Measurements from ENCODE around the gene ADCK2.
A peak's percentile ranks its signal among the peaks of the same experiment; 100 is the strongest.

ADCK2 gene

DNA sequence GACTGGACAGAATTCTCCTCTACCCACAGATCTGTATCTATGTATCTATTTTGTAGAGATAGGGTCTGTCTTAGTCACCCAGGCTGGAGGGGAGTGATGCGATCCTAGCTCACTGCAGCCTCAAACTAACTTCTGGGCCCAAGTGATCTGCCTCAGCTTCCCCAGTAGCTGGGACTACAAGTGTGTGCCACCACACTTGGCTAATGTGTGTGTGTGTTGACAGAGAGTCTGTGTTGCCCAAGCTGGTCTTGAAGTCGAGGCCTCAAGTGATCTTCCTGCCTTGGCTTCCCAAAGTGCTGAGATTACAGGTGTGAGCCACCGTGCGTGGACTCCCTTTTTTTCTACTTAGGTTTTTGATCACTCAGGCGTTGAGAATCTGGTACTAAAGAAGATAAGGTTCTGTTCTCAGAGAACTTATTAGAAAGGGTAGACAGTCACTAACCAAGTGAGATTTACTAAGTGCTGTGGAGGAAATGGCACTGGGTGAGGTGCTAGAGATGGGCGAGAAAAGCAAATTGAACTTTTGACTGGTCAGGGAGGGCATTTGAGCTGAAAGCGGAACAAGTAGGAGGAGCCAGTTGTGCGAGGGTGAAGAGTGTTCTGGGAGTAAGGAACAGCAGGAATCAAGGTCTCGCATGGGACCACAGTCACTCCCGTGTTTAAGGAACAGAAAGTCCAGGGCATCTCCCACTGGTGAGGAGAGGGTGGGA, 41.7 kb downstream of the ADCK2 start:
- no peak for FAIRE-seq
- TF ChIP-seq, protein P1, sequence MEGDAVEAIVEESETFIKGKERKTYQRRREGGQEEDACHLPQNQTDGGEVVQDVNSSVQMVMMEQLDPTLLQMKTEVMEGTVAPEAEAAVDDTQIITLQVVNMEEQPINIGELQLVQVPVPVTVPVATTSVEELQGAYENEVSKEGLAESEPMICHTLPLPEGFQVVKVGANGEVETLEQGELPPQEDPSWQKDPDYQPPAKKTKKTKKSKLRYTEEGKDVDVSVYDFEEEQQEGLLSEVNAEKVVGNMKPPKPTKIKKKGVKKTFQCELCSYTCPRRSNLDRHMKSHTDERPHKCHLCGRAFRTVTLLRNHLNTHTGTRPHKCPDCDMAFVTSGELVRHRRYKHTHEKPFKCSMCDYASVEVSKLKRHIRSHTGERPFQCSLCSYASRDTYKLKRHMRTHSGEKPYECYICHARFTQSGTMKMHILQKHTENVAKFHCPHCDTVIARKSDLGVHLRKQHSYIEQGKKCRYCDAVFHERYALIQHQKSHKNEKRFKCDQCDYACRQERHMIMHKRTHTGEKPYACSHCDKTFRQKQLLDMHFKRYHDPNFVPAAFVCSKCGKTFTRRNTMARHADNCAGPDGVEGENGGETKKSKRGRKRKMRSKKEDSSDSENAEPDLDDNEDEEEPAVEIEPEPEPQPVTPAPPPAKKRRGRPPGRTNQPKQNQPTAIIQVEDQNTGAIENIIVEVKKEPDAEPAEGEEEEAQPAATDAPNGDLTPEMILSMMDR (IDR thresholded peaks at IDR 0.05; ENCODE audit: insufficient read depth, missing control alignments) = no peak
- DNase-seq (ENCODE audit: insufficient read length, low spot score) = no peak

- FAIRE-seq (no peak), DNase-seq (ENCODE audit: insufficient read length, low spot score) (no peak)
- TF ChIP-seq, protein P1 (IDR thresholded peaks at IDR 0.05; ENCODE audit: insufficient read depth, missing control alignments) = no peak
Observed at GRCh38 chr7:140719721-140720120, 47.0 kb downstream of the ADCK2 start.

- TF ChIP-seq, protein P1 (IDR thresholded peaks at IDR 0.05; ENCODE audit: insufficient read depth, missing control alignments) = no peak
- no peak for FAIRE-seq
- no peak for DNase-seq (ENCODE audit: insufficient read length, low spot score)
Observed at GRCh38 chr7:140722254-140722653, 49.5 kb downstream of the ADCK2 start.

GRCh38 chr7:140723006-140723405, 50.3 kb downstream of the ADCK2 start:
- no peak for DNase-seq (ENCODE audit: insufficient read length, low spot score)
- TF ChIP-seq, protein P1 (IDR thresholded peaks at IDR 0.05; ENCODE audit: insufficient read depth, missing control alignments) = no peak
- no peak for FAIRE-seq

GRCh38 chr7:140723574-140723973, 50.8 kb downstream of the ADCK2 start:
- DNase-seq (ENCODE audit: insufficient read length, low spot score) = no peak
- TF ChIP-seq, protein P1 (IDR thresholded peaks at IDR 0.05; ENCODE audit: insufficient read depth, missing control alignments) = no peak
- FAIRE-seq = no peak

DNA sequence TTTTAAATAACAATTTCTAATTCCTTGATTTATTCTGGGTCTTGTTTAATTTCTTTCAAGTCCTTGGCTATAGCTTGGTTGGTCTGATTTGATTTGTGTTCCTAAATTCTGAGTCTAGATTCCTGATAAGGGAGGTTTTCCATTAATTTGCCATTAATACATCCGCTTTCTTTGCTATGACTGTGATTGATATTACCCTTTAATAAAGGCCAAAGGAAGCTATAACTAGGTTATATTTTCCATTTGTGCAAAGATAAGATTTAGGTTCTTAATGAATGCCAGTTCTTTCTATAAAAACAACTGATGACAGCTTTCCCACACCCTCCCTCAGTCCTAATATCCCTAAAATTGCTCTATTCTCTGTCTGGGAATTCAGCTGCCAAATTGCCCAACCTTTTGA, 52.0 kb downstream of the ADCK2 start:
- DNase-seq (ENCODE audit: insufficient read length, low spot score) (no peak), FAIRE-seq (no peak)
- TF ChIP-seq, protein P1 (IDR thresholded peaks at IDR 0.05; ENCODE audit: insufficient read depth, missing control alignments) = no peak

DNA sequence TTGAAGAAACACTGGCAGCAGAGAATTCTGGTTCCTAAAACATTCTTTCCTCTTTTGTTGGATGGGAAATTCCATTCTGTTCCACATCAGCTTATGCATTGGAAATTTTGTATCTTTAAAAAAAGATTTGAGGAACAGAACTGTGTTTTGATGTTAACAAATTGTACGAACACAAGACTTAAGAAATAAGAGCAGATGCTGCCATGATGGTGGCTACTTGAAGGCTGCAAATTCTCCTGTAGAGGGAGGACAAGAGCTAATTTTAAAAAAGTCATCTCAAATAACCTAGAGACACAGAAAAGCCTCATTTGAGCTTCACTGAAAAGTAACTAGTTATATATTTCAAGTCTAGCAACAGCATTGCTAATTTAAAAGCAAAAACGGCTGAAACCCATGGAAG, 53.5 kb downstream of the ADCK2 start:
- no peak for DNase-seq (ENCODE audit: insufficient read length, low spot score)
- FAIRE-seq = no peak

More for the DNA sequence above, 53.5 kb downstream of the ADCK2 start:
- TF ChIP-seq, protein P1 (IDR thresholded peaks at IDR 0.05; ENCODE audit: insufficient read depth, missing control alignments) = peak; percentile 30
